ENCODE data around the gene SORCS2.

Gene SORCS2

DNA sequence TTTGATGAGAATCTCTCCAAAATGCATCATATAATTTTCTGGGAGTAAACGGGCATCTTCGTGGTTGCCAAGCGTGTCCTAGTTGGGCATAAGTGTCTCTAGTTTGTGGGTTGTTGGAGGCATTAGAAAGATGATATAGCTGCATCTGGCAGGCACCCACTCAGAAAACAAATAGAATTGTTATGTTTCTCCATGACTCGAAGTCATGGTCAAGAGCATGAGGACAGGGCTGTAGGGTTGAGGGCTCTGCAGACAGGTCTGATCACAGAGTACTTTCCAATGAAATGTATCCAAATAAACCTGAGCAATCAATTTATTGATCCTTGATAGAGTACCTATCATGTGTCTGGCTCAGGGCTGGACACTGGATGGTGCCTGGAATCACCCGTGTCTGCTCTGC is 82.7 kb downstream of the SORCS2 start:
- FAIRE-seq, result no peak

DNA sequence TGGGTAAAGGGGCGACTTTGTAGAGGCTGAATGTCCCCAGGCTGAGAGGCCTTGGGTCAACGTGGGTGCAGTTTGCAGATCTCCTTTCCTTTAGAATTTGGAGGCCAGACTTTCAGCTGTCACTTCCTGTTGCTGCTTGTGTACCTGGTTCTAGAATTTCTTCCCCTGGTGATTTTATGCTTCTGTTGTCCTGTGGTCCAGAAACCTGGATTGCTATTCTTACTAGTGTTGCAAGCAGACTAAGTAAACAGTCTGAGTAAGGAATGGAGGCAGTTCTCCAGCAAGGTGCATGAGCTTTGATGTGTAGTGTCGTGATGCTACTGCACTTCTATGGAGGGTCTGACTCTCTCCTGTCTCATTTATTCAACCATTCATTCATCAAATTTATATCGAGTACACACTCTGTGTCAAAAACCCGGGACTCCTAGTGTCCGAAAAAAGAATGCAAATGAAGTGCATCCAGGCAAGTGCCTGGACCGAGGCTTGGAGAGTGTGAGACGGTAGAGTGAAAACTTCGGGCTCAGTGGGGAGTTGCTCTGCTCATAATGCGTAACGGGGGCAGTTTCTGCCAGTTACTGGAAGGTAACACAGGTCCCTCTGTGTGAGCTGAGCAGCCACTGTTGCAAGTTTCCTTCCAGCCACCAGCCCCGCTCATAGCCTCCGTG is 83.3 kb downstream of the SORCS2 start:
- FAIRE-seq, result no peak

GRCh38 chr4:7276515-7276914 is 84.2 kb downstream of the SORCS2 start:
- no peak for FAIRE-seq

- no peak for FAIRE-seq
Observed at GRCh38 chr4:7278071-7278765, 85.9 kb downstream of the SORCS2 start.

- no peak for FAIRE-seq
Observed at GRCh38 chr4:7278981-7279380, 86.6 kb downstream of the SORCS2 start.

- FAIRE-seq, result no peak
Observed at GRCh38 chr4:7279902-7280301, 87.6 kb downstream of the SORCS2 start.

GRCh38 chr4:7280926-7281690 is 88.8 kb downstream of the SORCS2 start:
- FAIRE-seq, result no peak

DNA sequence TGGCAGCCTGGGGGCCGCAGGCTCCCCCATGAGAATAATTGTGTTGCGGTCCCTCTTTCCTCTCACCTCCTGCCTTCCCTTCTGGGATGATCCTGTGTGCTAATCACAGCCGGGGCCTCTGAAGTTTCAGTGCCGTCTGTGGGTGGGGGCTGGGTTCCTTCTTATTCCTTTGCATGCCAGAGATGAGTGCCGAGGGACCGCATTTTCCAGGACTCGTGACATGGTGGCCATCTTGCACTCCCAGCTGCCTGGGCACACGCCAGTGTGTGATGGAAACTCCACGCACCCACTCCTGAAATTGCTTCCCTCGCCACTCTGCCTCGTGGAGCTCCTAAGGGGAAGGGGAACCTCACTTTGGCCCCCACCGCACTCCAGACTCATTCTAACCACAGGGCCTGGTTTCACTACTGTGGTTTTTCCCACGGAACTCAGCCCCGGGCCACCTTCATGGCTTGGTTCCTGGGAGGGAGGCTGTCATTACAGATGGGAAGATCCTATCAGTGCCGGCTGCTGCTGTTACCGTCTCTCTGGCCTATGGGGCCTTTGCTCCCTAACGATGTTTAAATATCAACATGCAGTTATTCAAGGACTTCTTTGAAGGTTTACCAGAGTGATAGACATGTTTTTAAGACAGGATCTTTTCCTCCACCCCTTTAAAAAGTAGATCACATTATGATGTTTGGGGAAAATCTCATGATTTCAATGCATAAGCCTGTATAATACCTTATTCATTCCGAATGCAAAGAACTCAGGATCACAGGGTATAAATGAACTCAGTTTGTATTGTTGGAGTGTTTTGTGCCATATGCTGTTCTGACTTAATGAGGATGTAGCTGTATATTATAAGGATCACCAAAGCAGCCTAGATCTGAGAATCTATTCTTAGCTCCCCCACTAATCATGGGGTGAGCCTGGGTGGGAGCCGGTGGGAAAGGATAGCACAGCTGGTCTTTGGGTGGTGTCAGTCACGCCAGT is 89.6 kb downstream of the SORCS2 start:
- FAIRE-seq, result no peak

DNA sequence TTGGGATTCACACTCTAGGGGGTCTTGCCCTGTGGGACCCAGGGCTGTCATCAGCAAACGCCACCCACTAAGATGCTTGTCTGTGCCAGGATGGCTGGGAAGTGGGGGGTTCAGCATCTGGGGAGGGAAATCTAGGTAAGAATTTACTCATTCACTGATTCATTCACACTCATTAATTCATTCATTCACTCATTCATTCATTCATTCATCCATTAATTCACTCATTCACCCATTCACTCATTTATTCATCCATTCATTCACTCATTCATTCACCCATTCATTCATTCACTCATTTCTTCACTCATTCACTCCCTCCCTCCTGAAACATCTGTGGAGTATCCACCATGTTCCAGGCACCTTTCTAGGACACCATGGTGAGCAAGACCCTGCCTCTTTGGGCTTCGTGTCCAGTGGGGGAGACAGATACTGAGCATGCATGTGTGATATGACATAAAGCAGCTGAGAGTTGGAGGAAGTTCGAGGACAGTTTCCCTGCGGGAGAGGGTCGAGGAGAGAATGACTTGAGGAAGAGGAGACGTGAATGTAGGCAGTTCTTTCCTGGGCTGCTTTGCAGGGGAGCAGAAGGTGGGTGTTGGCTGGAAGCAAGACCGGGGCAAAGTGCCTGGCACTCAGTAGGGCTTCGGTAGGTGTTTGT is 90.6 kb downstream of the SORCS2 start:
- FAIRE-seq, result no peak

GRCh38 chr4:7285244-7286094 is 93.1 kb downstream of the SORCS2 start:
- no peak for FAIRE-seq

- FAIRE-seq, result no peak
Observed at GRCh38 chr4:7286170-7286569, 93.8 kb downstream of the SORCS2 start.

- no peak for FAIRE-seq
Observed at GRCh38 chr4:7286798-7287197, 94.5 kb downstream of the SORCS2 start.

- no peak for FAIRE-seq
Observed at GRCh38 chr4:7287274-7287917, 95.1 kb downstream of the SORCS2 start.

GRCh38 chr4:7287918-7288280 is 95.6 kb downstream of the SORCS2 start:
- no peak for FAIRE-seq

GRCh38 chr4:7288751-7289523 is 96.6 kb downstream of the SORCS2 start:
- FAIRE-seq, result no peak

DNA sequence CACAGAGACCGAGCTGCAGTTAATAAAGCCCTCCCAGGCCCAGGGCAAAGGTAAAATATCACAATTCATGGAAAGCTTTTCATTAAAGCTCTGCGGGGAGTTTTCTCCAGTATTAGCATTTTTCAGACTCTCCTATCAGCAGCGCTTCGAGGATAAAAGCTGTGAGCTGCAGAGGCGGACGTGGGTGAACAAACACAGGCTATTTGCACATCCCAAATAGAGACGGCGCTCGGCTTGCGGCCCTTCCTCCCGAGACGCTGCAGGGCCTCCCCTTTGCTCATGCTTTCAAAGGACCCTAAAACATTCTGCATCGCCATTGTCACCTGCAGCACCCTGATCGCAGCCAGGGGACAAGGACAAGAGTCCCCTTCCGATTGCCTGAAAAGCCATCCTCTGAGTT is 97.3 kb downstream of the SORCS2 start:
- no peak for FAIRE-seq

GRCh38 chr4:7291372-7292114 is 99.2 kb downstream of the SORCS2 start:
- no peak for FAIRE-seq

- no peak for FAIRE-seq
Observed at GRCh38 chr4:7293703-7294102, 101.4 kb downstream of the SORCS2 start.

DNA sequence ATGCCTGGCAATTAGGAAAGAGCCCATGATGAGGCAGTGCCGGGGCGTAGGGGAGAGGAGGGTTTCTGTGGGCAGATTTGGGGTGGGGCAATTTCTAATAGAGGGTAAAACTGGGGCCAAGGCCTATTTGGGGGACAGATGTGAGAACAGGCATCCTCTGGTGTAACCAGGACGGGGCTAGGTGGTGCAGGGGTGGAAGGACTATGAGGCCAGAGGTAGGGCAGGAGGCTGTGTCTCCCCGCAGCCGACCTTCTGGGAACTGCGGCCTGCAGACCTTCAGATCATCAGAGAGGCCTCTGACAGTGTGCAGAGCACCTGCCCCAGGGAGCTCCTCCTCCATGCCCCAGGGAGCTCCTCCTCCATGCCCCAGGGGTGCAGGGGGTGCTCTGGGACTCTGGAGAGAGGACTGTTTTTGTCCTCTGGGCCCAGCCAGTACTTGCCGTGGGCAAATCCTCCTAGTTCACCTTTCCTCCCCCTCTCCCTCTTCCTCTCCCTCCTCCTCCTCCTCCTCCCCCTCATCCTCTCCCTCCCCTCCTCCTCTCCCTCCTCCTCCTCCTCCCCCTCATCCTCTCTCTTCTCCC is 101.9 kb downstream of the SORCS2 start:
- FAIRE-seq, result no peak
